IMR-90 (cell line): ENCODE measurements around the gene BANF1.

ENCODE experiments used
- MAFK ChIP-seq: IDR thresholded peaks from 2 replicates; pipeline ENCODE4 v1.6.1; 2012; ENCODE audit warnings: low read depth, low read length, improper control_type of control experiment
- MXI1 ChIP-seq: IDR thresholded peaks from 2 replicates; pipeline ENCODE4 v1.6.1; 2012; ENCODE audit warnings: low read depth, mild to moderate bottlenecking, low read length, moderate library complexity, borderline replicate concordance
- TF ChIP-seq, protein P1 (sequence below): conservative IDR thresholded peaks from 2 replicates; pipeline ENCODE4 v1.5.1; 2012; ENCODE audit warnings: mild to moderate bottlenecking, low read depth, low read length, improper control_type of control experiment

DNA sequence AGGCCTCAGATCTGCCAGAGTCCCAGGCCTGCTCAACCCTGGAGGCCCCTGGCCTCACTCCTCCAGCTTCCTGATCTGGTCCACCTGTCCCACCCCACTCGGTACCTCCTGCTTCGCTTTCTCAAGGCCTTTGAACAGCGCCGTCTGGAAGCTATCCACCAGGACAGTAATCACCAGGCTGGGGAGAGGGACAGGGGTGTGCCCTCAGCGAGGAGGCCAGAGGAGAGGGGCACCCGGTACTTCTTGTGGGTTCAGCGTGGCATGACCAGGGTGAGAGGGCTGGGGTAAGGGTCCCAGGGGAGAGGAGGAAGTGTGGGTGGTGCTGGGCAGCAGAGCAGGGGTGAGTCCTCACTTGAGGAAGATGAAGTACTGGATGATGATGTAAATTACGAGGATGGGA lies 17.9 kb downstream of the BANF1 start:
- TF ChIP-seq MXI1 (no peak), MAFK (no peak)
- TF ChIP-seq, protein P1, sequence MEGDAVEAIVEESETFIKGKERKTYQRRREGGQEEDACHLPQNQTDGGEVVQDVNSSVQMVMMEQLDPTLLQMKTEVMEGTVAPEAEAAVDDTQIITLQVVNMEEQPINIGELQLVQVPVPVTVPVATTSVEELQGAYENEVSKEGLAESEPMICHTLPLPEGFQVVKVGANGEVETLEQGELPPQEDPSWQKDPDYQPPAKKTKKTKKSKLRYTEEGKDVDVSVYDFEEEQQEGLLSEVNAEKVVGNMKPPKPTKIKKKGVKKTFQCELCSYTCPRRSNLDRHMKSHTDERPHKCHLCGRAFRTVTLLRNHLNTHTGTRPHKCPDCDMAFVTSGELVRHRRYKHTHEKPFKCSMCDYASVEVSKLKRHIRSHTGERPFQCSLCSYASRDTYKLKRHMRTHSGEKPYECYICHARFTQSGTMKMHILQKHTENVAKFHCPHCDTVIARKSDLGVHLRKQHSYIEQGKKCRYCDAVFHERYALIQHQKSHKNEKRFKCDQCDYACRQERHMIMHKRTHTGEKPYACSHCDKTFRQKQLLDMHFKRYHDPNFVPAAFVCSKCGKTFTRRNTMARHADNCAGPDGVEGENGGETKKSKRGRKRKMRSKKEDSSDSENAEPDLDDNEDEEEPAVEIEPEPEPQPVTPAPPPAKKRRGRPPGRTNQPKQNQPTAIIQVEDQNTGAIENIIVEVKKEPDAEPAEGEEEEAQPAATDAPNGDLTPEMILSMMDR: no peak
